ENCODE measurements around the gene KLHDC7A.
"Not testable (repeated sequence)": the region's sequence is repeated elsewhere in the genome, so short reads cannot be mapped to it uniquely, and the experiment has no call there.

The KLHDC7A gene

GRCh38 chr1:18480315-18481189 is at the start of gene KLHDC7A:
TSS of gene KLHDC7A (plus strand) at chr1:18480930. CDS start at chr1:18480982, 52 bp downstream.
- DNase-seq (ENCODE audit: low read depth in 2 of 2), result no peak

GRCh38 chr1:18434041-18434440 is 46.7 kb upstream of the KLHDC7A start:
- no peak for DNase-seq (ENCODE audit: low read depth in 2 of 2)

GRCh38 chr1:18440385-18441226 is 40.1 kb upstream of the KLHDC7A start:
- DNase-seq (ENCODE audit: low read depth in 2 of 2), result no peak

- no peak for DNase-seq (ENCODE audit: low read depth in 2 of 2)
Measured at GRCh38 chr1:18443587-18444520, 36.9 kb upstream of the KLHDC7A start.

- no peak for DNase-seq (ENCODE audit: low read depth in 2 of 2)
Measured at GRCh38 chr1:18444563-18444962, 36.2 kb upstream of the KLHDC7A start.

GRCh38 chr1:18446751-18447150 is 34.0 kb upstream of the KLHDC7A start:
- DNase-seq (ENCODE audit: low read depth in 2 of 2), result no peak

- no peak for DNase-seq (ENCODE audit: low read depth in 2 of 2)
Measured at GRCh38 chr1:18447509-18448220, 33.1 kb upstream of the KLHDC7A start.

GRCh38 chr1:18448889-18449288 is 31.8 kb upstream of the KLHDC7A start:
- DNase-seq (ENCODE audit: low read depth in 2 of 2), result no peak

GRCh38 chr1:18452550-18452949 is 28.2 kb upstream of the KLHDC7A start:
- no peak for DNase-seq (ENCODE audit: low read depth in 2 of 2)

- DNase-seq (ENCODE audit: low read depth in 2 of 2), result no peak
Measured at GRCh38 chr1:18458133-18459092, 22.3 kb upstream of the KLHDC7A start.

- DNase-seq (ENCODE audit: low read depth in 2 of 2), result no peak
Measured at GRCh38 chr1:18461656-18462055, 19.1 kb upstream of the KLHDC7A start.

GRCh38 chr1:18462517-18462916 is 18.2 kb upstream of the KLHDC7A start:
- not testable (repeated sequence) for DNase-seq (ENCODE audit: low read depth in 2 of 2)

- no peak for DNase-seq (ENCODE audit: low read depth in 2 of 2)
Measured at GRCh38 chr1:18463063-18463462, 17.7 kb upstream of the KLHDC7A start.

- DNase-seq (ENCODE audit: low read depth in 2 of 2), result no peak
Measured at GRCh38 chr1:18463984-18464664, 16.6 kb upstream of the KLHDC7A start.

- no peak for DNase-seq (ENCODE audit: low read depth in 2 of 2)
Measured at GRCh38 chr1:18464665-18465050, 16.1 kb upstream of the KLHDC7A start.

- DNase-seq (ENCODE audit: low read depth in 2 of 2), result no peak
Measured at GRCh38 chr1:18466676-18467075, 14.1 kb upstream of the KLHDC7A start.

- no peak for DNase-seq (ENCODE audit: low read depth in 2 of 2)
Measured at GRCh38 chr1:18468570-18468969, 12.2 kb upstream of the KLHDC7A start.

GRCh38 chr1:18469514-18469913 is 11.2 kb upstream of the KLHDC7A start:
- no peak for DNase-seq (ENCODE audit: low read depth in 2 of 2)

GRCh38 chr1:18470671-18471355 is 9.9 kb upstream of the KLHDC7A start:
- no peak for DNase-seq (ENCODE audit: low read depth in 2 of 2)
